Measurements from ENCODE around the gene INO80D.

DNA sequence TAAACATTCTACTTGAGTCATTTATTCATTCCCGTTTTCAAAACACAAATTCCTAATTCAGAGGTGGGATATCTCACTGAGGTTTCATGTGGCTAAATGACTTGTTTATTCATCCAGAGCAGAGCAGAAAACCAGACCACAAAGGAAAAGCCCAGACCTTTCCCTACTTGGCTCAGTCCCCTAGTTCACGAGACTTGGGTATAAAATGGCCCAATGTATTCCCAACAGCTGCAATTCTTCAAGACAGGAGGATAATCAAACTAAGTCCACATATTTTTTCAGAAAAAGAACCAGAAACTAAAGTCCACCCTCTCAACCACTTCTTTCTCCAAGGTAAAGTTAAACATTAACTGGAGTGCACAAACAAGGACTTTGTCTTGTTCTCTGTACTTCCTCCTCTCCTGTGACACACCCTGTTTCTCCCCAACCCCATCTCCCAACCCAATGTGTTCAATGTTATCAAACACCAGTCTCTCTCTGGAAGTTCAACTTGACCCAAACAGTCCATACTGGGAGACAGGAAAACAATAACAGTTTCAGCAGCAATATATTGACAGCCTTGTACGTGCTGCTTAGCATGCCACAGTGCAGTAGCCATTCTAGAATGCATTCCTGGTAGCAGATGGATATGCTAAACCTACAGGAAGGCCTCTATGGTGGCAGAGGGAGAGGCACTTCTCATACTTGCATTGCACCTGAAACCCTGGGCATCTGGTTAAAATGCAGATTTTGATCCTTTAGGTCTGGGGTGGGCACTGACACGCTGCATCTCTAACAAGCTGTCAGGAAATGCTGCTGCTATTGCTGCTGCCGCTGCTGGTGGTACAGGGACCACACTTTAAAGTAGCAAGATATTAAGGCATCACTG, 110.7 kb downstream of the INO80D start:
- TF ChIP-seq, protein P1, sequence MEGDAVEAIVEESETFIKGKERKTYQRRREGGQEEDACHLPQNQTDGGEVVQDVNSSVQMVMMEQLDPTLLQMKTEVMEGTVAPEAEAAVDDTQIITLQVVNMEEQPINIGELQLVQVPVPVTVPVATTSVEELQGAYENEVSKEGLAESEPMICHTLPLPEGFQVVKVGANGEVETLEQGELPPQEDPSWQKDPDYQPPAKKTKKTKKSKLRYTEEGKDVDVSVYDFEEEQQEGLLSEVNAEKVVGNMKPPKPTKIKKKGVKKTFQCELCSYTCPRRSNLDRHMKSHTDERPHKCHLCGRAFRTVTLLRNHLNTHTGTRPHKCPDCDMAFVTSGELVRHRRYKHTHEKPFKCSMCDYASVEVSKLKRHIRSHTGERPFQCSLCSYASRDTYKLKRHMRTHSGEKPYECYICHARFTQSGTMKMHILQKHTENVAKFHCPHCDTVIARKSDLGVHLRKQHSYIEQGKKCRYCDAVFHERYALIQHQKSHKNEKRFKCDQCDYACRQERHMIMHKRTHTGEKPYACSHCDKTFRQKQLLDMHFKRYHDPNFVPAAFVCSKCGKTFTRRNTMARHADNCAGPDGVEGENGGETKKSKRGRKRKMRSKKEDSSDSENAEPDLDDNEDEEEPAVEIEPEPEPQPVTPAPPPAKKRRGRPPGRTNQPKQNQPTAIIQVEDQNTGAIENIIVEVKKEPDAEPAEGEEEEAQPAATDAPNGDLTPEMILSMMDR (IDR thresholded peaks at IDR 0.05) = no peak
- TF ChIP-seq POLR2A (IDR thresholded peaks at IDR 0.05) = no peak

All from testis (tissue), 2 donors.